Stimulated activated CD8-positive, alpha-beta memory T cell treated with anti-CD3 and anti-CD28 coated beads, Interleukin-2, amount 100 ng/mL, for 48 hours (primary cell): ENCODE results near the gene DCHS1.

Experiments
- DNase-seq, 2 donors: peaks; one replicate each; pipeline ENCODE4 v3.0.0-alpha.2; 2020; ENCODE audit warnings: low read depth in 2 of 2

Gene DCHS1

DNA sequence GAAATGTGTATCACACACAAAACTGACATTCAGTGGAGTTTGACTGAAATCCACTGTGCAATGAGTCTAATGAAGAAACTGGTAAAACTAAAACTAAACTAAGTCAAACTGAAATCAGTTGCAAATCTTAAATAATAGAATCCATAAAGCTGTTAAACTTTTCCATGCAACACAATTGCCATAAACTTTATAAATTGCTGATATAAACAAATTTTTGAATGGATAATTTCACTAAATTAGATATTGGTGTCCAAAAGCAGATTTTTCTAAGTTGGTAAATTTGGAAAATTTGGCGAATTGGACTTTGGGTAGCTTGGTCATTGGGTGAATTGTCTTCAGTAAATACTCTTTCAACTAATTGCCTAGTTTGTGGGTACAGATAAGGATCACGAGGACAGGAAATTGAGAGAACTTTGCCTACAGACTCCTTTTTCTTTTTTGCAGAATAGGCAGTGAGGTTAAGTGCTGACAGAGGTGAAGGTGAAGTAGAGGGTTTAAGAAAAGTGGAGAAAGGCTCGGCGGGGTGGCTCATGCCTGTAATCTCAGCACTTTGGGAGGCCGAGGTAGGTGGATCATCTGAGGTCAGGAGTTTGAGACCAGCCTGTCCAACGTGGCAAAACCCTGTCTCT is 14.7 kb upstream of the DCHS1 start:
- no peak for DNase-seq

DNA sequence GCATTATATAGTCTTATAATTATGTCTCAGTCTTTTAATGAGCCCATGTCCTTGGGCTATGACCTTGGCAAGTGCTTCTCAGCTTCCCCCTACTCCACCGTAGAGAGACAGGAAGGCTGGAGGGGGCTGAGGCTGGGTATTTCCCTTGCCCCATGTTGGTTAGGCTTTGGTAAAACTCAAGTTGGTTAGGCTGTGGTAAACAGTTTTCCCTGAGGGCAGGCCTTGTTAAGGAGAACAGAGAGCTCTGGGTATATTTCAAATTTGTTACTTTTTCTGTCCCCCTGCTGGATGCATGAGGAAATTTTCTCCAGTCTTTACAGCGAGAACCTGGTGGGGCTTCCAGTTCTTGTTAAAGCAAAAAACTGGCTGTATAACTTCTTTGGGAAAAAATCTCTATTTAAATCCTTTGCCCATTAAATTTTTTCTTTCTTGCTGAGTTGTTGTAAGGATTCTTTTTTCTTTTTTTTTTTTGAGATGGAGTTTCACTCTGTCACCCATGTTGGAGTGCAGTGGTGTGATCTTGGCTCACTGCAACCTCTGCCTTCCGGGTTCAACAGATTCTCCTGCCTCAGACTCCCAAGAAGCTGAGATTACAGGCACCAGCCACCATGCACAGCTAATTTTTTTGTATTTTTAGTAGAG is 12.2 kb upstream of the DCHS1 start:
- no peak for DNase-seq

DNA sequence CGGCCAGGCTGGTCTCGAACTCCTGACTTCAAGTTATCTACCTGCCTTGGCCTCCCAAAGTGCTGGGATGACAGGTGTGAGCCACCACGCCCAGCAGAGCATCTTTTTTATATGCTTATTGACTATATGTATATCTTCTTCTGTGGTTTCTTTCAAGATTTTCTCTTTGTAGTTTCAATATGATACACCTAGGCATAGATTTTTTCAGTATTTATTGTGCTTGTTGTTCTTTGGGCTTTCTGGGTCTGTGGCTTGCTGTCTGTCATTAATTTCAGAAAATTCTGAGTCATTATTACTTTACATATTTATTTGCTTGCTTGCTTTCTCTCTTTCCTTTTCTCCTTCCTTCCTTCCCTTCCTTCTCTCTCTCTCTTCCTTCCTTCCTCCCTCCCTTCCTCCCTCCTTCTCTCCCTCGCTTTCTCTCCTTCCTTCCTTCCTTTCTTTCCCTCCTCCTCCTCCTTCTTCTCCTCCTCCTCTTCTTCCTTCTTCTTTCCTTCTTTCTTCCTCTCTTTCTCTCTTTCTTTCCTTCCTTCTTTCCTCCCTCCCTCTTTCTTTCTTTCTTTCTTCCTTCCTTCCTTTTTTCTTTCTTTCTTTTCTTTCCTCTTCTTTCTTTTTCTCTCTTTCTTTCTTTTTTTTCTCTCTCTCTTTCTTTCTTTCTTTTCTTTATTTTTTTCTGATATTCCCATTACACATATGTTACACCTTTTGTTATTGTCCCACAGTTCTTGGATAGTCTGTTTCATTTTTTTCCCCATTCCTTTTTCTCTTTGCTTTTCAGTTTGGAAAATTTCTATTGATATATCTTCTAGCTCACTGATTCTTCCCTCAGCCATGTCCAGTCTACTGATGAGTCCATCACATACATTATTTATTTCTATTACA is 10.9 kb upstream of the DCHS1 start:
- no peak for DNase-seq

DNA sequence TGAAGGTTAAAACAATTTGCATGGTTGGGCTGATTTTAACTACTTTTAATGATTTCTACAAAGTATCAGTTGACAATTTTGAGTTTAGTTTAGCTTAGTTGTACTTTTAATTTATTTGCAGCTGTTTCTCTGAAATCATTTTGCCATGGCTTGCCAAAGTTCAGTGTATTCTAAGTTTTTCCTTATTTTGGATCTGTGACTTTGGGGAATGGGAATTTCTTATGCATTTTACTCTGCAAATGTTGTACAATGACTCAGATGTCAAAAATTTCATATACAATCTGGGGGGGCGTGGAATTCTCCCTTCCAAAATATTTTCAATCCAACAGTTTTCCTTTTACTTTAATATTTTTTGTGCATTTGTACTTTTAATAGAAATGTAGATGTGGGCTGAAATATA is 8.9 kb upstream of the DCHS1 start:
- no peak for DNase-seq

DNA sequence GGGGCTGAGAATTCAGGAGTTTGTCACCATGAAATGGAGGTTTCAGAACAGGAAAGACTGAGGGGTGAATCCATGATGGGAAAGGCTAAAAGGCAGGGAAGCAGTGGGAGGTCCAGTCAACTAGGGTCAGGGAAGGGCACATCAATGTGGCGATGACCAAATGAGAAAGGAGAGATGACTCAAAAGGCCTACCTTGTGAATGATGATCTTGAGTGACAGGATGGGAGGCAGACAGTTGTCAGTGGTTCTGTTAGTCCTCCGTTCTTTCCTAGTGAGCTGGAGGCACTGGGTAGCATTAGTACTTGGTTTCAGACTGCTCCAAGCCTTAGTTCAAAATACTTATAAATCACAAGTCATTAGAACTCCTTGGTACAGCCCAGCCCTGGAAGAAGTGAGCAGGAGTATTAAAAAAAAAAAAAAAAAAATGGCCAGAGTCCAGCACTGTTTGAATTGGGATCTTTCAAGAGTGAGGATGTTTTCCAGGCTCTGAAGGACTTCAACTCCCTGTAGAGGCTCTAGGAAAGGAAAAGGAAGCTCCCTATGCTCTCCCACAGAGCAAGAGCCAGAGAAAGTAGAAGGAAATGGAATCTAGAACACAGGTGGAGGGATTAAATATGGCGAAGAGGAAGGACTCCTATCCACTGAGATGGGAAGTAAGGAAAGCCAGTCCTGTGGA is 8.3 kb upstream of the DCHS1 start:
- DNase-seq: no peak

DNA sequence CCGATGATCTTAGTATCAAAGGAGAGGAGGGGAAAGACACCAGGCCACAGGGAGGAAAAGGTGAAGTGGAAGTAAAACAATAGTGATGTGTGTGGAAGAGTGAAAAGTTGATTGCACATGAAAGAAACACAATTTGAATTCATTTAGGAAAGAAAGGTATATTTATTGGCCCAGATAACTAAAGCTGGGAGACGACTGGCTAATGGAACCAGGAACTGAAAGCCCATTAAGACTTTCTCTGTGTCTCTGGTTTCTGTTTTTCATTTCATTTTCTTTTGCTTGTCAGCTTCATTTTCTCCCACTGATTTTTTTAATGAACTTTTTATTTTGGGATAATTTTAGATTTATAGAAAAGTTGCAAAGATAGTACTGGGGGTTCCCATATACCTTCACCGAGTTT is 5.1 kb upstream of the DCHS1 start:
- no peak for DNase-seq

DNA sequence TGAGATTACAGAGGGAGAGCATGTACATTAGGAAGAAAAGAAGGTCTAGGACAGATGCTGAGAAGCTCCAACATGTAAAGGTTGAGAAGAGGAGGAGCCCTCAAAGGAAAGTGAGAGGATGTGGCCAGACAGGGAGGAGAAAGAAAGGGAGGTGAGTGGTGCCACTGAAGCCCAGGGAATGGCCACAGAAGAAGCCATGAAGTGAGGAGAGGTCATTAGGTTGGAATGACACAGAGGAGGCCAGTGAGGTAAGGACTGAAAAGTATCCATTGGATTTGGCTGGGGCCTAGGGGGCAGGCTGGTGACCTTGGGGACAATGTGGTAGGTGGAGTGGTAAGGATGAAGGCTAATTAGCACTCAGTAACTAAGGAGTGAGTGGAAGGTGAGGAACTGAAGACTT is 3.0 kb upstream of the DCHS1 start:
- no peak for DNase-seq

DNA sequence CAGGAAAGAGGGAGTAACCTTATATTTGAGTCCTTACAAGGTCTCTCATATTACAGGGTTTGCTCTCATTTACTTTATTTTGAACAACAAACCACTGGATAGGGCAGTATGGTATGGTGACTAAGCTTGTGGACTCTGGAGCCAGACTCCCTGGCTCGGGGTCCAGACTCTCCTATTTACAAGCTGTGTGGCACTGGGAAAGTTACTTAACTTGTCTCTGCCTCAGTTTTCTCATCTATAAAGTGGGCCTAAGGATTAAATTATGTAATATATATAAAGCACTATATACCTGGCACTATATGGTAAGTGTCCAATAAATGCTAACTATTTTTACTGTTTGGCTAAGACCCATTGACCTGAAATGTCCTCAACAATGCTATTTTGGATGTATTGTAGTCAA is 1.7 kb upstream of the DCHS1 start:
- no peak for DNase-seq

DNA sequence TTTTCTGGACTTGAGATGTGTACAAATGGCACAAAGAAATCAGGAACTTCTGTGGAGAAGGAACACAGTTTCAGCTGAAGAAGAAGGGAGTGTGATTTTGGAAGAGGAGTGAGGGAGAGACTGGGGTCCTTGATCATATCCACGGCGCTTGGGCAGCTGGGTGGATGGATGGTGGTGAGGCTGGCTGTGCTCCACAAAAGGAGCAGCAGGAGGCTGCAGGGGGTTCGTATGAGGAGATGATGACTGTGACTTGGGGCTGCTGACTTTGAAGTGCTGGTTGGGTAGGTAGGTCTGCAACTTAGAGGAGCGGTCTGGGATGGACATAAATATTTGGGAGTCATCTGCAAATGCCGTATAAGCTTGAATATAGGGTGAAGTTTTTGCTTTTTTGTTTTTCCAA is 1.3 kb upstream of the DCHS1 start:
- DNase-seq: no peak

DNA sequence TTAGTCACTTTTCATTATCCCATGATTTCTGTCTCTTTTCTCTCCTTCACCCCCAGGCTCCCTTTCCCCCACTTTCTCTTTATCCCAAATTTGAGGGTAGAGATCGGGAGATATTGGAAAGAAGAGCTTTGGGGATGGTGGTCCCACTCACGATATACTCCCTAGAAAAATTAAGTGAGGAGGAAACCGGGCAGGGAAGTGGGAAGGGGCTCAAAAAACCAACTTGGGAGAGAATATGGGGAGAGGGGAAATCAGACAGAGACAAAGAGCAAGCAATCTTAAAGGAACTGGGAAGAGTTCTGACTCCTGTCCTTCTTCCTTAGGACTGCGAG is 941 bp upstream of the DCHS1 start:
- DNase-seq: no peak

DNA sequence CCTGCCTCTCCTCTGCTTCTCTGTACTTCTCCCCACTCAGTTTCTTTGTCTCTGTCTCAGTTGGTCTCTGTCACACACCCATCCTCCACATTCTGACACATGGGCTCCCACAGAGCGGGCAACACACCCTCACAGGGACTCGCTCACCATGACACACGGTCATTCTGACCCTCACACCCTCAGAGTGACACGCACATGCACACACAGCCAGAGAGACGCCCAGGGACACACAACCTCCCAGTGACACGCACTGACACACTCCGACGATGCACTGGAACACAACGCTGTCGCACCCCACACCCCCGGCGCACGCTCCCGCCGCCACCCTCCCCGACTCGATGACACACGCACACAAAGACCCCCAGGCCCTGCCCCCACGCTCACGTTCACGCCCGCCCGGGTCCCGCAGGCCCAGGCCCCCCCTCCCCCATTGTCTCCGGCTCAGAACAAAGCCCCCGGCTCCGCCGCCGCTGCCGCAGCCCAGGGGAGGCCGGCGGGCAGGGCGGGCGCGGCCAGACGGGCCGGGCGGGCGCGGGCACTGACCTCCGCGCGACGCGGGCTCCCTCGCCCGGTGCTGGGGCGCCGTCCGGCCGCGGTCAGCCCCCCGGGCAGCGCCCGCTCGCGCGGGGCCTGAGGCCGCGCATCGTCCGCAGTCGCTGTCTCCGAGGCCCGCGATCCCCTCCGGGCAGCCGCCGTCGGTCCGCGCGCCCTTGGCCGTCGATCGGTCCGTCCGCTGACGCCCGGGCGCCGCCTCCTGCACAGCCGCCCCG is 404 bp downstream of the DCHS1 start:
- no peak for DNase-seq

DNA sequence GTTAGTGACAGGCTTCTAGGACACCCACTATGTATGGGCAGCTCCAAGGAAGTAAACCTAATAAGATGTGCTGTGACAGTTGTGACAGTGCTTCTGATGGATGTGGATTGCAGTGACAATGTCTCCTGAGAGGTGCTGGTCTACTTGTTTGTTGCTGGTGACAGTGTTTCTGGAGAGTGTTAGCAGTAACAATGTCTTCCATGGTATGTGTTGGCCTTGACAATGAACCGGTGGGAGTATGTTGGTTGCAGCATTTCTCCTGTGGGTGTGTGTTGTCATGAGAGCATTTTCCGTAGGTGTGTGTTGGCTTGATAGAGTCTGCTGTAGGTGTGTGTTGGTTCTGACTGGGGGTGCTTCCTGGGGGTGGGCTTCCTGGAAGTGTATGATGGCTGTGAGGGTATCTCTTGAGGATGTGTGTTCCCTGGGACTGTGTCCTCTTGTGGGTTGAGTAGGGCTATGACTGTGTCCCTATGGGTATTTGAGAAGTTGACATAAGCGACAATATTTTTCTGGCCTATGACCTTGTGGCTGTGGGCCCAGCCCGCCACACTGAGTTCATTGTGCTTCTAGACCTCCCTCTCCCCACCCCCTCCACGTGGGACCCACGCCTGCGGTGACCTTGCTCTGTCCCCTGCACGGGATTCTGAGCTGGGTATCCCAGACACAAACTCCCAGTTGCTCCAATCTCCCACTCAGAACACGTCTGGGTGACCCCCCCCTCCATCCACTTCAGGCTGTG is 1.2 kb downstream of the DCHS1 start:
- DNase-seq: no peak

DNA sequence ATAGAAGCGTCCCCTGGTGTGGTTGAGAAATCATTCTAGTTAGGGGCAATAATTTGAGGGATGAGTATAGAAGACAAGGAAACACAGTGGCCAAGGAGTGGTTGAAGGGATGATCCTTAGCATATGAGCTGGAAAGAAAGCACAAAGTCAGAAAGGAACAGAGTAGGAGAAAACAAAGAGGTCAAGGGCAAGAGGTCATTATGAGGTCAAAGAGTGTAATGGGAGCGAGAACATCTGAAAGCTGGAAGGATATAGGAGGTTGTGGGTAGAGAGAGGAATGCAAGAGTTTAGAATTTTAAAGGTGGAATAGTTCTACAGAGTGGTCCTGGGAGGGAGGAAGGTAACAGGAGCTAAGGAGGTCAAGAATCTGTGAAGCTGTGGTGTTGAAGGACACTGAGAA is 2.0 kb downstream of the DCHS1 start:
- no peak for DNase-seq

DNA sequence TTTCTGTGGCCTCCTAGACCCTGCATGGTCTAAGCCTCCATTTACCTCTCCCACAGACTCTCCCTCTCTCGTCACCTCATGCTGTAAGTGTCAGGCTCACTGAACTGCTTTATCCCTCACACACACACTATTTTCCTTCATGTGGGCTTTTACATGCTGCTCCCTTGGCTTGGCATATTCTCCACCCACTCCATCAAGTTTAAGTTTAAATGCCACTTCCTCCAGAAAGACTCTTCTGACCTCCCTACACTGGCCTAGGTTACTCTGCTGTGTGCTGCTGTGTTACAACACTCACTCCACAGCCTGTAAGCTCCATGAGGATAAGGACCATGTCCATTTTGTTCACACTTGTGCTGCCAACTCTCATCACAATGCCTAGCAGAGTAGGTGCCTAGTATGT is 2.5 kb downstream of the DCHS1 start:
- no peak for DNase-seq

DNA sequence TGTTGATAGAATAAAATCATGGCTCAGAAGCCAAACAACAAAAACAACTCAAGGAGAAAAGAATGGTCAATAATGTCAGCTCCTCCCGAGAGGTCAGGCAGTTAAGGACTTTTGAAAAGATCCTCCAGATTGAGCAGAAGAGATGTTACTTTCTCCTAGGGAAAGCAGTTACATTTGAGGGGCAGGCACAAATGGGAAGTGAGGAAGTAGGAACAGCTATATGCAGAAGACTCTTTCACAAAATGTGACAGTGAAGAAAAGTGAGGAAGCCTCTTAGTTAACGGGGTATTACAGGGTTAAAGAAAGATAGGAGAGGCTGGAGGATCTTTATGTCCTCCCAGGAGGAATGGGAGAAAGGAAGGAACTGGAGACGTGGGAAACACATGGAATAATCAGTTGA is 3.4 kb downstream of the DCHS1 start:
- DNase-seq: no peak

DNA sequence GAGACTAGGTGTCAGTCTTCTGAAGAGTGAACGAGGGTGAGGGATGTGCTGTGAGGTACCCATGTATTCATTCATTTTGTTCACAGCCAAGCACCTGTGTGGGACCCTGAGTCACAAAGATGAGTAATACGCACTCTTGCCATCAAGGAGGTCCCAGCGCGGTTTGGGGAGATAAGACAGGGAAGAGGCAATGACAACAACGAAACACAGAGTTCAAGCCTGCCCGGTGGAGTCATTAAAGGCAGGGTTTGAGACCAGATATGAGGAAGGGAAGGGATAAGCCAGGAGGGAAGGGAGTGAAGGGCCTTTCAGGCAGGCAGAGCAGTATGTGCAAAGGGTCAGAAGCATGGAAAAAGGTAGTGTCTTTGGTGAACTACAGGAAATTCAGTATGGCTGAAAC is 4.6 kb downstream of the DCHS1 start:
- peak in 1 of 2 donors; percentile 39 for DNase-seq

DNA sequence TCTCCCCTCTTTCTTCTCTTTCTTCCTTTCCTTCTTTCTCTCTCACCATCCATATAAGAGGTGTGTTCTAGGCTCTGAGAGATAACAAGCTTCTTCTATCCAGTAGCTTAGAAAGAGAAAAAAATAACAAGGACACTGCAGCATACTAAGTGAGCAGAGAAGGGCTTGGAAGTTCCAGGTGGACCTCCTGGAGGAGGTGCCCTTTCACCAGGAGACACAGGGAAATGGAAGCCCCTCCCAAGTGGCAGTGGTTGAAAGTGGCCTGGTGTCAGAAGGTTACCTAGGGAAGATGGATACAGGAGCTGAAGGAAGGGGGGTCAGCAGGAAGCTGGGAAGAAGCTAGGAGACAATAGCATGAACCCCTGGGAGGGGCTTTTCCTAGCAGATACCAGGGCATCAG is 5.5 kb downstream of the DCHS1 start:
- no peak for DNase-seq

DNA sequence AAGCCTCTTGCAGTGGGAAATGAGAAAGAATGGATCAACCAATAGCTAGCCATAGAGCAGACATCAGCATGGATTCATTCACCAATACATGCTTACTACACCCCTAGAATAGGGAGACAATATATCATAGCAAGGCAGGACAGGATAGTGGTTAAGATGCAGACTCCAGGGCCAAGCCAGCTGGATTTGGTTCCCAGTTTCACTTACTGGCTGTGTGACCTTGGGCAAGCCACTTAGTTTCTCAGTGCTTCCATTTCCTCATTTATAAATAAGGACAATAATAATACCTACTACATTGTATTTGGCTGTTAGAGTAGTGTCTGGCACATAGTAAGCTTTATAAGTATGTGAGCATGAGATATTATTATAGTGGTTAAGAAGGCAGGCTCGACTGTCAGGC is 7.1 kb downstream of the DCHS1 start:
- DNase-seq: no peak

DNA sequence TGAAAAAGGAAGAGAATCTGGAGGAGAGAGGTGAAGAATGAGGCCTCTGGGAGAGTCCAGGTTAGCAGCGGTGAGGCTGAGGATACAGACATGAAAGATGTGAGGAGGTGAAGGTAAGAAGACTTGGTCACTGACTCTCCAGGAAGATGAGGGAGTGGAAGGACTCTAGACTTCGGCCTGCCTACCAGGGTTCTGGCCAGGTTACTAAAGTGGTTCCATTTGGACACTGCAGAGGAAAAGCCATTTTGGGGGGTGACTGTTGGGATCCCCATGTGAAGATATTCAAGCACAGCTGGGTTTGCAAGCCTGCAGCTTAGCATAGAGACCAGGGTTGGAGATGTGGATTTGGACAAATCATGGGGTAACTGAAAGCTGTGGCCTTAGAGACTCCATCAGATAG is 7.8 kb downstream of the DCHS1 start:
- DNase-seq: no peak

DNA sequence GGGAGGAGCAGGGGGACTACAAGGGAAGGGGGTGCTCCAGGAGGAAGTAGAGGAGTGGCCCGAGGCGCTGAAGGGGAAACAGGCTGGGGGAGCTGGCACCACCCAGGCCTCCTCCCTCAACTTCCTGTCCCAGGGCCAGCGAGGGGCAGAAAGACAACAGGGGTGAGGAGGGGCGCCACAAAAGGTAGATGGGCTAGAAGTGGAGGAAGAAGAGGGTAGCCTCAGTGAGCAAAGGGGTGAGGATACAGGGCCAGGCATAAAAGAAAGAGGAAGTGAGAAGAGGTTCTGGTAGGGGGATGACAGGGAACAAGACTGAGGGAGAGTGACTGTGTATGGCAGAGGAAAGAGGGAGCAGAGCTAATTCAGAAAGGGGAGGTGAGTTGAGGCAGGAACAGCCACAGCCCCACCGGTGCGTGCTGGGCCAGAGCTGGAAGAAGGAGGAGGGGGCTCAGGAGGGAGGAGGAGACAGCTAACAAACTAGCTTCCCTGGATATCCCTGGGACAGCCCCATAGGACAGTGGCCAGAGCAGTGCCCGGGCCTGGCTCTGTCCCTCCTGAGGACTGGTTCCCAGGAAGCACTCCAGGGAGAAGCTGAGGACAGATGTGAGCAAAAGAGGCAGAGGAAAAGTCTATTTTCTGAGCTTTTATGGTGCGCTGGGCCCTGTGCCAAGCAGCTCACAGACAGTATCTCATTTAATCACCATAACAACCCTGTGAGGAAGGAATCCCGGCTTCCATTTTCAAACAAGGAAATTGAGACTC is 8.5 kb downstream of the DCHS1 start:
- DNase-seq: no peak

DNA sequence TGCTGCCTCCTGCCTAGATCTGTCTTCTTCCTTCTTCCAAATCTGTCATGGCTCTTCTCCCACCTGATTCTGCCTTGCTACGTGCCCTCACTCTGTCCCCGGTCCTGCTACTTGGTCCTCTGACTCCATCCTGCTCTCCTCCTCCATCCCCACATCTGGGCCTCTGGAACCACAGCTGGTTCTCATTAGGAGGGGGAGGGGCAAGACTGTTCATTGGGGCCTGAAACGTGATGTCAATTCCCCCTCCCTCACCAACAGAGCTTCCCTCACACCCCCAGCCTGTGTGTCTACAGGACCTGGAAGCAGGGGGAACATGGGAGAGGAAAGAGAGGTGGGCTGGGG is 9.1 kb downstream of the DCHS1 start:
- no peak for DNase-seq
